ENCODE data around the gene GPR87.

GPR87 gene

GRCh38 chr3:151264605-151265004 lies 52.0 kb downstream of the GPR87 start:
- DNase-seq (ENCODE audit: low read depth): no peak
- H3K36me3 ChIP-seq (ENCODE audit: control insufficient read depth, insufficient read depth, low read length, severe bottlenecking): no peaks in the 10 kb centered on the region
- H3K9ac ChIP-seq (ENCODE audit: low read length): no peak overlapping the region
- H3K4me3 ChIP-seq (ENCODE audit: low read length): no peak overlapping the region
- H3K9me3 ChIP-seq (ENCODE audit: control insufficient read depth, low read length): no peaks in the 10 kb centered on the region
- no peaks in the 10 kb centered on the region for H3K27me3 ChIP-seq (replicated peaks; ENCODE audit: control insufficient read depth, insufficient read depth, low read length)
- H3K4me1 ChIP-seq (ENCODE audit: control insufficient read depth, insufficient read depth, low read length): peaks cover 2% of the 10 kb centered on the region

GRCh38 chr3:151262871-151263525 lies 53.6 kb downstream of the GPR87 start:
- Histone ChIP-seq H3K36me3 (ENCODE audit: control insufficient read depth, insufficient read depth, low read length, severe bottlenecking) (no peaks in the 10 kb centered on the region), H3K4me1 (ENCODE audit: control insufficient read depth, insufficient read depth, low read length) (no peaks in the 10 kb centered on the region), H3K4me3 (ENCODE audit: low read length) (no peak overlapping the region), H3K9me3 (ENCODE audit: control insufficient read depth, low read length) (no peaks in the 10 kb centered on the region), H3K9ac (ENCODE audit: low read length) (no peak overlapping the region), H3K27me3 (replicated peaks; ENCODE audit: control insufficient read depth, insufficient read depth, low read length) (peaks cover 3% of the 10 kb centered on the region)
- peak; percentile 76 for DNase-seq (ENCODE audit: low read depth)

- Histone ChIP-seq H3K9me3 (ENCODE audit: control insufficient read depth, low read length) (no peaks in the 10 kb centered on the region), H3K27me3 (replicated peaks; ENCODE audit: control insufficient read depth, insufficient read depth, low read length) (peaks cover 3% of the 10 kb centered on the region), H3K4me1 (ENCODE audit: control insufficient read depth, insufficient read depth, low read length) (no peaks in the 10 kb centered on the region), H3K4me3 (ENCODE audit: low read length) (no peak overlapping the region), H3K9ac (ENCODE audit: low read length) (no peak overlapping the region), H3K36me3 (ENCODE audit: control insufficient read depth, insufficient read depth, low read length, severe bottlenecking) (no peaks in the 10 kb centered on the region)
- peak; percentile 55 for DNase-seq (ENCODE audit: low read depth)
Measured at GRCh38 chr3:151259664-151260063, 57.0 kb downstream of the GPR87 start.

GRCh38 chr3:151256749-151257148 lies 59.9 kb downstream of the GPR87 start:
- H3K4me1 ChIP-seq (ENCODE audit: control insufficient read depth, insufficient read depth, low read length): no peaks in the 10 kb centered on the region
- no peaks in the 10 kb centered on the region for H3K9me3 ChIP-seq (ENCODE audit: control insufficient read depth, low read length)
- no peak overlapping the region for H3K4me3 ChIP-seq (ENCODE audit: low read length)
- H3K36me3 ChIP-seq (ENCODE audit: control insufficient read depth, insufficient read depth, low read length, severe bottlenecking): no peaks in the 10 kb centered on the region
- DNase-seq (ENCODE audit: low read depth): no peak
- H3K27me3 ChIP-seq (replicated peaks; ENCODE audit: control insufficient read depth, insufficient read depth, low read length): peaks cover 3% of the 10 kb centered on the region
- H3K9ac ChIP-seq (ENCODE audit: low read length): no peak overlapping the region

GRCh38 chr3:151248772-151249337 lies 67.8 kb downstream of the GPR87 start:
- H3K4me3 ChIP-seq (ENCODE audit: low read length): no peak overlapping the region
- H3K27me3 ChIP-seq (replicated peaks; ENCODE audit: control insufficient read depth, insufficient read depth, low read length): peaks cover 4% of the 10 kb centered on the region
- no peaks in the 10 kb centered on the region for H3K9me3 ChIP-seq (ENCODE audit: control insufficient read depth, low read length)
- H3K9ac ChIP-seq (ENCODE audit: low read length): no peak overlapping the region
- no peaks in the 10 kb centered on the region for H3K4me1 ChIP-seq (ENCODE audit: control insufficient read depth, insufficient read depth, low read length)
- no peaks in the 10 kb centered on the region for H3K36me3 ChIP-seq (ENCODE audit: control insufficient read depth, insufficient read depth, low read length, severe bottlenecking)
- DNase-seq (ENCODE audit: low read depth): no peak

Measured in adipocyte (in vitro differentiated cells).